Glomerular visceral epithelial cell (primary cell): ENCODE results near the gene TRAM2.
A peak's percentile ranks its signal among the peaks of the same experiment; 100 is the strongest.

ENCODE experiments used
- DNase-seq: peaks from one replicate; pipeline ENCODE4 v3.0.0-alpha.2; 2016; ENCODE audit errors: extremely low spot score

Gene TRAM2

GRCh38 chr6:52594221-52594620 is 17.4 kb upstream of the TRAM2 start:
- DNase-seq, result no peak

DNA sequence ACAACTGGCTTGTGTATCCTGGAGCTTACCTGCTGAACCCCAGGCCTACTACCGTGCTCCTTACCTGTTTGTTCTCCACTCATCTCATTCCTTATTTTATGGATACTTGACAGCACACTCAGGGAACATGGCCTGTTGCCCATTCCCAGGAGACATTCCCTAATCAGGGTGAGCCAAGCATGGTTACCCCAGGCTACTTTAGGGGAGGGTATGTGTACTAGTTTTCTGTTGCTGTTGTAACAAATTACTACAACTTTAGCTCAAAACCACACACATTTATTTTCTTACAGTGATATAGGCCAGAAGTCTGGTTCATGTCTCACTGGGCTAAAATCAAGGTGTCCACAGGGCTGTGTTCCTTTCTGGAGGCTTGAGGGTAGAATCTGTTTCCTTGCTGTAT is 15.0 kb upstream of the TRAM2 start:
- DNase-seq, result no peak

DNA sequence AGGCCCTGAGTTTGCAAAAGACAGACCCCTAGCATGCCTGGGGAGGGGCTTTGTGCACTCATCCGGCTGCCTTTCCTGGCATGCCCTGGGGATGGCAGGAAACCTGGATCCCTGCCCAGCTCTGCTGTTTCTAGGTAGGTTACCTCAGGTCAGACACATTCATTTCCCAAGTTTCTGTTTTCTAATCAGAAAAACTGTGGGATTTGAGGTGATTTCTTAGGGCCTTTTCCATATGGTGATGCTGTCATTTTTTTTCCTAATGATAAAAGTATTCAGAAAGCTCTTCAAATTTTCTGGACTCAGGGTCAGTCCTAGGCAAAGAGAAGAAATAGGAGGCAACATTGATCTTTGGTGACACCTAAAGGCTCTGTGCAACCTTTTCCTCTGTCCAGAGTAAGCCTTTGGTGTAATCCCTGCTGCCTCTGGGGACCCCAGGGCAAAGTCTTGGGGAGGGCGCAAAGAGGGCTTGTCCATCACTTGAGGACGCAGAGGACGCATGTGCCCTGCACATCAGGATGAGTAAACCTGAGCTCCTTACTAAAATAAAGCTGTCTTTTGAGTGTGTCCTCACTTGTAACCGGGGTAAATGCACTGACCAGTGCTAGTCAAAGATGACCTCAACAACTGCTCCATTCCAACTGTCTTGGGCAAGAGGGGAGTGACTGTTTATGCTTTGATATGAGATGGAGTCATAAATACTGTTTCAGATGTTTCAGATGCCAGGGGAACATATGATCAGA is 13.5 kb upstream of the TRAM2 start:
- DNase-seq, result peak; percentile 66

DNA sequence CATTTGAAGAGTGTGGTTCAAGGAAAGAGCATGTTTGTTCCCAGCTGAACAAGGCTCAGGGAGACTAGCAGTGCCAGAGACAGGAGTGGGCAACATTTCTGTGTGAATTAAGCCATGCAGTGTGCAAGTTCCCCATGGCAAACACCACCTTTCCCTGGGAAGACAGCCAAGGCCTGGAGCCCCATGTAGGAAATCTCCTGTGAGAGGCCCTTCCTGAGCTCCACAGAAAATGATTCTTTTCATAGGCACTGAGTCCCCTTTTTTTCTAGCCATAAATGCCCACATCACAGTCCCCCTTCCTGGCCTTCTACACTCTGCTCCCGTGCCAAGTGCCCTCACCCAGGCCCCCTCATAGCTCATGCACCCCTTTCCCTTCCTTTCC is 11.8 kb upstream of the TRAM2 start:
- no peak for DNase-seq

DNA sequence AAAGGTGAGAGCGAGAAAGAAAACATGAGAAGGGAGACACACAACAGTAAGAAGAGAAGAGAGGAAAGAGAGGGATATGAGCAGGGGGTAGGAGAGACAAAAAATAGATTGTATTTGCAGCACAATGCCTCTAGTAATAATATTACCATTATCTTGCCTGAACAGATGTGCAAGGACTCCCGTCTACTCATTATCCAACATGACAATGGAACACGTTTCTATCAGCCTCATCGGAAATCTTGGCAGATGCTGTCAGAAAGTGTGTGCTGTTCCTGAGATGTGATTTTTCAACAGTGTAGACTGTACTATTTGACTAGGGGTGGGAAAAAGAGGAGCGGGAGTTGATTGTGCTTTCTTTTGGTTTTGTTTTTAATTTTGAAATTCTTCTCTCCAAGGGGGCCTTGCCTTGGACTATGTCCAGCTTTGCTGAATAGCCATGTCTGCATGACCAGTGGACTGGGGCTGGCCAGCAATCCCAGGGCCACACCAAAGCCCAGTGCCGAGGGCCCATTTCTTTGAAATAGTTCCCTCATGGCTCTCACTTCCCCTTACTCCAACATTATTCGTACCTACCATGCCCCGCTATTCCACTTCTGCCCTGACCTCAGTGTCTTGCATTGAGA is 11.3 kb upstream of the TRAM2 start:
- DNase-seq, result no peak

- DNase-seq, result no peak
These were observed 10.1 kb upstream of the TRAM2 start for GRCh38 chr6:52587001-52587400.

- DNase-seq, result no peak
These were observed 7.3 kb upstream of the TRAM2 start for GRCh38 chr6:52584203-52584602.

- no peak for DNase-seq
These were observed 6.1 kb upstream of the TRAM2 start for GRCh38 chr6:52582996-52583395.

GRCh38 chr6:52582446-52582845 is 5.6 kb upstream of the TRAM2 start:
- no peak for DNase-seq

- no peak for DNase-seq
These were observed 4.0 kb upstream of the TRAM2 start for GRCh38 chr6:52580905-52581304.

GRCh38 chr6:52579006-52579660 is 2.3 kb upstream of the TRAM2 start:
- DNase-seq, result no peak

- no peak for DNase-seq
These were observed 1.1 kb upstream of the TRAM2 start for GRCh38 chr6:52577778-52578463.

DNA sequence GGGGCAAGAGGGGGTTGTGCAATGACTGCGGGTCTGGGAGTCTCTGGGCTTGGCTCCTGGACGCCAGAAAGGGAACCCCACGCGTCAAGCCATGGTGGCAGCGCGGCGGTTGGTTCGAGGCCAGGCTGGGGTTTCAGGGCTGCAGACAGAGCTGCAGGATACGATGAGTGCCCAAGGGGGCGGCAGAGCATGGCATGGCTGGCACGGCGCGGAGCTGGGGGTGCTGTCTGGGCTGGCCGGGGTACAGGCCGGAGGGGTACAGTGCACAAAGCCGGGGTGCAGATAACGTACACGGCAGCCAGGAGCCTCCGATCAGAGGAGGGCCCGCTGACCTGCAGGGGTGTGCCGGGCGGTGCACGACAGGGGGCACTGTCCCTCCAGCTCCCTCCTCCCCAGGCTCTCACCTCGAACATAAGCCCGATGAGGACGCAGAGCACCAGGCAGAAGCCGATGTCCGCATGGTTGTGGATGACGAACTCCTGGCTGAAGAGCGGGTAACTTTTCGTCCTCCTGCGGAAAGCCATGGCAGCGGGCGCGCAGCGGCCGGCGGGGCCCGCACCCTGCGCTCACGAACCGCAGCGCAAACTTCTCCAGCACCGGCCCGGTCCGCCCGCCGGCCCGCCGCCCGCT is 353 bp downstream of the TRAM2 start:
- peak; percentile 83 for DNase-seq

DNA sequence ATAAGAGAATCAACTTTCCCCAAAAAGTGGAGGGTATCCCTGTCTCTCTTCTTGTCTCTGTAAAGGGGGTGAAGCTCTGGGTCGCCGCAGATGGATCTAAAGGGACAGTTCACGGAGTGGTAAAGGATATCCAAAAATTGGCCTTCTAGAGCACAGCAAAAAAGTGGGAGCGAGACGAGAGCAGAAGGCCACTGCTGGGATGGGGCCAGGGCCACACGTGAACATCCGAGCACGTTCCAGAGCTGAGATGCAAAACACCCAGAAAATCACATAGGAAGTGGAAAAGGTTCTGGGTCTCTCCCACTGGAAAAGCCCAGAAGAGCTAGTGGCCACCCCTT is 837 bp downstream of the TRAM2 start:
- DNase-seq, result no peak

- no peak for DNase-seq
These were observed 1.4 kb downstream of the TRAM2 start for GRCh38 chr6:52575502-52575892.

DNA sequence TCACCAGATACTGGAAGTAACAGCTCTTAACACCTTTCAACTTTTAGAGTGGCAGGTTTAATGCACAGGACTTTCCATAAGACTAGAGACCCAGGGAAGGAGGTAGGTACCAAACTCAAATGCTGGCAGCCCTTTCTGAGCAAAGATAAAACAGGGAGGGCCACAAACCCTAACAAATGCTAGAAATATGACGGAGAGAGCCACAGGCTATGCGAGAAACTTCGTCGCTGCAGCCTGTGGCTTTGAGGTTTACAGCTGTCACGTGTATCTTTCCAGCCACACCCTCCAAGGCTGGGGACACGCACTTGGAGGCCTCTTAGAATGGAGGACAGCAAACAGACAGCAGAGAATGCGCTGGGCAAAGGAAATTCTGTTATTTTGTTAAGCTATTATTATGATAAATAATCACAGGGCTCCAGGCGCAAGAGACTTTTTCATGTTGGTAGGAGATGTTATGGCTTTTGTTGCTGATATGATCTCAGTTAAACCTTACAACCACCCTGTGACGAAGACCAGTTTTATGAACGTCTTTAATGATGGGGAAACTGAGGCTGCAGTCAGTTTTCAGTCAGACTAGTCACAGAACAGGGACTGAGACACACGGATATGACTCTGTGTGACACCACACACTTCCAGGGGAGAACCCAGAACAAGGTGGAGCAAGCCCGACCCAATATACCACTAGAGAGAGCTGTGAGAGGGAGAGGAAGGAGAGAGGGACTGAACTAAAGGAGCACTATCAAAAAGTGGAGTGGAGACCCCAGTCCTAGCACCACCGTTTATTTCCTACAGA is 2.0 kb downstream of the TRAM2 start:
- DNase-seq, result no peak

DNA sequence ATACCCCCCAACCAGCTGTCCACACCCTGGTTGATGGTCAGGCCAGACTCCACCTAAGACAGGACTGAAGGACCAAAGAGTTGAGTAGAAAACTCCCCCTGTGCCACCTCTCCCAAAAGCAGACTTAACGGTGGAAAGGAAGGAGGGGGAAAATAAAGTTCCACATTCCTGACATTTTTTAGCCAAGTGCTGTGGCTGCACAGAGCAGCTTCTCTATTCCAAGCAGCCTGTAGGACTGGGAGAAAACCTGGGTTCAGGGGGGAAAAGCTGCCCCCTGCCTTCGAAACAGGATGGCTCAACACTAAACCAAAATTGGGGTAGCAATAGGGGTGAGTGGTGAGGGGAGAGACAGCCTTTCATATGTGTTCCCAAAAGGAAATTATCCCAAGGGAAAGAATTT is 3.6 kb downstream of the TRAM2 start:
- peak; percentile 63 for DNase-seq

DNA sequence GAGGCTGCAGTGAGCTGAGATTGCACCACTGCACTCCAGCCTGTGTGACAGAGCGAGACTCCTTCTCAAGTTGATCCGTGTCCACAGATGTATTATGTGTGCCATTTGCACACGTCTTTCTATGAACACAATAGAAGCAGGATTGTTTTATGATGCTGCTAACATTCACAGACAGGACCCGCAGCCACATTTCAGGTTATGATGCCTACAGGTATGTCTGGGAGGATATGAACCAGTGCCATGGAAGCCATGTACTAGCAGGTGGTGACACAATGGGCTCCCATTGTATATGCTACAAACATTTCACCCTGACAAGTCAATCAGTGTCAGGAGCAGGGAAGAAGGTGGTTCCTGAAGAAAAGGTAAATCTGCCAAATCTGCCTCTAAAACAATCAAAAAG is 4.3 kb downstream of the TRAM2 start:
- no peak for DNase-seq

GRCh38 chr6:52571099-52571755 is 5.6 kb downstream of the TRAM2 start:
- no peak for DNase-seq

GRCh38 chr6:52570291-52570700 is 6.6 kb downstream of the TRAM2 start:
- DNase-seq, result peak; percentile 66

- no peak for DNase-seq
These were observed 8.5 kb downstream of the TRAM2 start for GRCh38 chr6:52568320-52568719.
